Measurements from ENCODE around the gene HMOX1.

DNA sequence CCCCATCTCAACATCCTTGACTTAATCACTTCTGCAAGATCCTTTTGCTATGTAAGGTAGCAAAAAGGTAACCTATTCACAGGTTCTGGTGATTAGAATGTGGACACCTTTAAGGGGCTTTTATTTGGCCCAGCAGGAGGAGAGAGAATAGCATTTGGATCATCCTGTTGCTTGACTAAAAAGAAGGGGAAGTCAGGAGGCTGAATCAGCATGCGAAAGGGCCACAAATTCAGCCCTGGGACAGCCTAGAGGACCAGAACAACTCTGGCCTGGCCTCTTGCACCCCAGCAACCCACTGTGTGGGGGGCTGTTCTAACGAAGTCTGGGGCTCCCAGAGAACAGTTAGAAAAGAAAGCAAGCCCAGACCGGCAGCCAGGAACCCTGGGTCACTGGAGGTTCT, 3.2 kb upstream of the HMOX1 start:
- TF ChIP-seq, protein P1, sequence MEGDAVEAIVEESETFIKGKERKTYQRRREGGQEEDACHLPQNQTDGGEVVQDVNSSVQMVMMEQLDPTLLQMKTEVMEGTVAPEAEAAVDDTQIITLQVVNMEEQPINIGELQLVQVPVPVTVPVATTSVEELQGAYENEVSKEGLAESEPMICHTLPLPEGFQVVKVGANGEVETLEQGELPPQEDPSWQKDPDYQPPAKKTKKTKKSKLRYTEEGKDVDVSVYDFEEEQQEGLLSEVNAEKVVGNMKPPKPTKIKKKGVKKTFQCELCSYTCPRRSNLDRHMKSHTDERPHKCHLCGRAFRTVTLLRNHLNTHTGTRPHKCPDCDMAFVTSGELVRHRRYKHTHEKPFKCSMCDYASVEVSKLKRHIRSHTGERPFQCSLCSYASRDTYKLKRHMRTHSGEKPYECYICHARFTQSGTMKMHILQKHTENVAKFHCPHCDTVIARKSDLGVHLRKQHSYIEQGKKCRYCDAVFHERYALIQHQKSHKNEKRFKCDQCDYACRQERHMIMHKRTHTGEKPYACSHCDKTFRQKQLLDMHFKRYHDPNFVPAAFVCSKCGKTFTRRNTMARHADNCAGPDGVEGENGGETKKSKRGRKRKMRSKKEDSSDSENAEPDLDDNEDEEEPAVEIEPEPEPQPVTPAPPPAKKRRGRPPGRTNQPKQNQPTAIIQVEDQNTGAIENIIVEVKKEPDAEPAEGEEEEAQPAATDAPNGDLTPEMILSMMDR (IDR thresholded peaks at IDR 0.05) = no peak
- no peak for TF ChIP-seq POLR2A (IDR thresholded peaks at IDR 0.05)
